Activated naive CD4-positive, alpha-beta T cell treated with Interleukin-2 at 50 U/mL for 16 hours (primary cell): ENCODE data around the gene OTOS.

Experiments used
- DNase-seq: peaks from one replicate; pipeline ENCODE4 v3.0.0-alpha.2; 2020

OTOS gene

DNA sequence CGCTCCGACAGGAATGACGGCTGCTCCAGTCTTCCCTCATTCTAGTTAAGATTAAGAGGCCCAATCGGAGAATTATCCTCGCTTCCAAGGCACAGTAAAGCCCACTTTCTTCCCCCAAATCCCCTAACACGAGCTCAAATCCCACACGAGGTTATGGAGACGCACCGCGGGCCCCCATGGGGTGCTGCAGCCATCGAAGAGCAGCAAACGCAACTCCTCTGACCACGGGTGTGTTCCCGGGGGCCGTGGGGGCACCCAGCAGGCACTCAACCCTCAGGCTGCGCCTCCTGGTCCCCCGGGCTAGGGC, 4.8 kb downstream of the OTOS start:
- DNase-seq = no peak

DNA sequence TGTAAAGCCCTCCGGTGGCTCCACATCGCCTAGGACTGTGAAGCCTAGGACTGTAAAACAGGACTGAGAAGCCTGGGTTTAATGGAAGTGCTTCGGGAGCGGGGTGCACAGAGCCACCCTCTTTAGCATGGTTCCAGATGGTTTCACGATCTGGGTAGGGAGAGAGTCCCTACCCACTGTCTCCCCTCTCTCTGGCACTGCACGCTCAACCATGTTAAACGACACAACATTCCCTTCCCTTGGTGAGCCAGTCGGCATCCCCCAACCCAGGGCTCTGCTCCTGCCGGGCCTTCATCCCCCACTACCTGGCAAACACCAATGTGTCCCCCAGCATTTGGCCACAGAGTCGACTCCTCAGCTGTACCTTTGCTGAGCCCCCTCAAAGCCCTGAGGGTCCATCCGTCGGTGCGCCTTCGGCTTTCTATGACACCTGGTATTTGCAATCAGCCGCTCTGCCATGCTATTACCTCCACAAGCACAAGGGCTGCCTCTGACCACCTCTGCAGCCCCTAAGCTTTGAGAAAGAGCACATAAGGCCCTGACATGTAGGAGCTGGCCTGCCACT, 5.4 kb downstream of the OTOS start:
- DNase-seq = no peak

DNA sequence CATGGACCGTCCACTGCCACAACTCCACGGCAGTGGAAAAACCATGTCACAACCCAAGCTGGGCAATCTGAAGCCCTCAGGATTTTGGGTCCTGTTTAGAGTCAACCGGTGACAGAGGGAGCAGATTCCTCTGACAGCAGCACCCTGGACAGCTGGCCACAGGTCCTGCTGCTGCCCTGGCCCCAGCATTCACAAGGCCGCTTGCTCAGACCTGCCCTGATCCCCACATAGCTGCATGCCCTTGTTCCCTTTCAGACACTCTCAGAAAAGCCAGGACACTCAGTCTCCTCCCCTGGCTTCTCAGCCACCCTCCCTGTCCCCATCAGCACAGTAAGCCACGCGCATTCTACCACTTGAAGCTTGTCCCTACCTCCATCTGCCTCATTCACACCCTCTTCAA, 6.0 kb downstream of the OTOS start:
- no peak for DNase-seq

DNA sequence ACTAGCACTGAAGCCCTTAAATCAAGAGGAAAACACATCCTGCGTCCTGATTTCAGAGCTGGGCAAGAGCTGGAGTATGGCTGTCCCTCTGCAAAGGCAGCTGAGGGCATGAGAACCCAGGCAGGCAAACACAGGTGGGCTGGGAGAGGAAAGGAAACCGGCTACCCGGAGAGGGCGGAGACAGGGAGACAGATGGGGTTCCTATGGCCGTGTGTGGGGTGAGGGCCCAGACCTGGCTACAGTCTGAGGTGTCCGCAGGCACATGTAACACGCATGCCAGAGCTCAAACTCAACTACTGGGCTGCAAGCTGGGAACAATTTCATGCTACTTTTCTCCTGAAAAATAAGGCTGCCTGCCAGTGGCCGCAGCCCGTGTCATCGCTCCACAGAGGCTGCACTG, 7.1 kb downstream of the OTOS start:
- no peak for DNase-seq

DNA sequence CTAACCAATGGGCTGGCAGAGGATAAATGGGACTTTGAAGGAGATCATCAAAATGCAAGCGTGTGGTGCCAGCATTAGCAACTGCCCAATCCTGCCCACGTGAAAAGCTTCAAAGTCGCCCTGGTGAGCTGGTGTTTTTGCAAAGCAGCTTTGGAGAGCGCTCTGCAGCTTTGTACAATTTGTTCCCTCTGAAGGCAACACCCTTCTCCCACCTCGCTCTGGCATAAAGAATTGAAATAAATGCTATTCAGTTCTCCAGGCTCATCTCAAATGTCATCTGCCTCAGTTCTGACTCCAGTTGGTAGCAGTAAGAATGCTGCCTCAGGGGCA, 7.8 kb downstream of the OTOS start:
- no peak for DNase-seq

DNA sequence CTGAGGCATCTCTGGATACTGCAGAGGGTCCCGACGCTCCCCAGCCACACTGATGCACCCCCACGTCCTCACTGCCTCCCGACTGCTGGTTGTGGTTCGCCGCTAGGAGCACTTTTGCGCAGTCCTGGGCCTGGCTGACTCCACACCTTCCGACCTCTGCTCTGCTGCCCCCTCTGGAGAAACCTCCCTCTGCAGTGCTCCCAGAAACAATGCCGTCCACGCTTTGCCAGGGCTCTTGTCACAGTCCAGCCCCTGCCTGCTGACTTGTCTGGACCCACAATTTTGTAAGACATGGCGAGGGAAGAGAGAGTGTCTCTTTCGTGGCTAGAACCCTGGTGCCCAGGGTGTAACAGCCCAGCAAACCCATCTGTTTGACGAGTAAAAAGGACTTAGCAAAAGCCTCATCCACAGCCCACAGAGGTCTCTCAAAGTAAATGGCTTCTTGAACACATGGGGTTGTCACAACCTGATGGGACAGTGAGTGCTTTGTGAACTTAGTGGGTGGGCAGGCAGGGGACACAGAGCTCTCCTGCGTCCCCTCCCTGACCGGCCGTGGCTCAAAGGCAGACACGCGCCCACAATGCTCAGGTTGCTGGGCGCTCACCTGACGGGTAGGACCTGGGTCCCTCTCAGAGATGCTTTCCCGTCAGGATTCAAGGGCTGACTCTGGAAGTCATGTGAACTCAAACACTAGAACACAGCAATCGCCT, 8.4 kb downstream of the OTOS start:
- no peak for DNase-seq

DNA sequence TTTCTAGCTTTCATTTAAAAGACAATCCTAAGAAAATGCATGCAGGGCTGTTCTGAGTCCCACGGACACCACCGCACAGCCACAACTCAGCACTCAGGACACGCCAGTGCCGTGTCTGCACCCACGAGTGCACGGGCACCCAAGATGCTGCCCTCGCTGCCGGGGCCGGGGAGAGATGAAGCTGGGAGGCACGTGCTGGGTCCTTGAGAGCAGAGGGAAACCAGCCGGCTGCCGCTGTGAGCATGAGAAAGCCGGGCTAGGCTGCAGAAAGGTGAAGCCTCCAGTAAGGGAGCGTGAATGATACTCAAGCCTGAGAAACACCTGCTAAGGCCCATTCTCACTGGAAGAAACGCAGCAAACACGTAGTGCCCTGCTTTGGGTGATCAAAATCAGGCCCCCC, 9.2 kb downstream of the OTOS start:
- no peak for DNase-seq

DNA sequence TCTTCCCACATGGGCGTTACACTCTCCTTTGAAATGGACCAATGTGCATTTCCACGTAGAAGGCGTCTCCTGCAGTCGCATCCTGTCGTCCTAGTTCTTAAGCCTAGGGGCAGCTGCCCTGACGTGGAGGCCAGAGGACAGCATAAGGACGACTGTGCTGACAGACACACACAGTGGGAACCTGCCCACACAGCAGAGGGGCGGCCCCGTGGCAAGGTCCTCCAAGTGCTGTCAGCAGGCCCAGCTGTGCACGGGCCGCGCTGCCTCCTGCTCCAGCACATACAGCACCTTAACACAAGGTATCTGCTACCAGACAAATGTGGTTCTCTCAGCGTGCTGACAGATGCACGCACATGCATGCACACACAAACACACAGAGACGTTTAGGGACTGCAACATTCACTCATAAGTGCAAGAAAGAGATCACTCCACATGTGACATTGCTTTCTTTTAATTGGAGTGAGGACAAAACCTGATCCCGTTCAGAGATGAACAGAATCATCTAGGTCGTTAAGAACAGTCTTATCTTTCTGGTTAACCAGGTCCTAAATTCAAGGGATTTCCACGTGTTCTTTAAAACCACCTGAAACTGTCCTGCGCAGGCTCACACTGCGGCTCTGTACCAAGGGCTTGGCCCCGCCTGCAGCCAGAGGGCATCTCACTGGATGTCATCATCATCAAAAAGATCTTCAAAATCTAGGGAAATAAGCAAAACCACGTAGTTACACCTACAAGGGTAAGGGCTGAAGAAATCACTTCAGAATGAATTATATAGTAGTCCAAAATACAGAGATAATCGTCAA, 9.9 kb downstream of the OTOS start:
- peak; percentile 0 for DNase-seq

DNA sequence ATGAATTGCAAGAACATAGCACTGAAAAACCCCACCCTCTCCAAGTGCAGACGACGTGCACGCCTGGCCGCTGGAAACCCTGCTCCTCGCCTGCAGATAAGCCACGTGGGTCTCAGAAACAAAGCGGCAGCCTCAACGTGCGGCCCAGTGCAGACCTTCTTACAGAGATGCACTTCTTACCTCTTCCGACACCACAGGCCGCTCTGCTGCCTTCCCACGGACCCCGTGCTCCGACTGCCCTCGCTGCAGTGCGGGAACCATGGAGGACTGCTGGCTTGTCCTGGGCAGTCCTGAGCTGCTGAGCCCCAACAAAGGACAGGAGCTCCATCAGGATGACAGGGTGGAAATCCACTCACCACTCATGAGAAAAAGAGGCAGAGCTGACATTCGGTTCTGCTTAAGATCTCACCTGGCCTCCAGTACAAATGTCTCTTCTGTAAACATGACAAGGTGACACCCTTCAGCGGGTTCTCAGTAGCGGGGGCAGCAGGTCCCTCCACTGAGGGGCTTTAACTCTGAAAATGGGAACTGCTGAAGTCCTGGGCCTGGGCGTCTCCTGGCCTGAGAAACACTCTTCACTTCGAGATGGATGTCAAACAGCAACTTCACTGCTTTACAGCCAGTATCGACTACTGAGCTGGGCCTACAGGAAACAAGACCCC, 10.6 kb downstream of the OTOS start:
- peak; percentile 0 for DNase-seq

DNA sequence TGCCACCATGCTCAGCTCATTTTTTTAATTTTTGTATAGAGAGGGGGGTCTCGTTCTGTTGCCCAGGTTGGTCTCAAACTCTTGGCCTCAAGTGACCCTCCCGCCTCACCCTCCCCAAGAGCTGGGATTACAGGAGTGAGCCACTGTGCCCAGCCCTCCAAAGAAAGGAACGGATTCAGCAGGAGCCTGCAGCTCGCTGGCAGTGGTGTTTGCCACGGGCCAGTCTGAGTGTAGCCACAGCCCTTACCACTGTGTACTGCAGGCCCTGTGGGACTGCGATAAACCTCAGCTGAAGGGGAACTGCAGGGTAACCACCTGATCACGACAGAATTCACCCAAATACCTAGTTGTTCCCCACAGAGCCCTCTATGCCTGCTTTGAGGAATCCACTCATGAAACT, 11.1 kb downstream of the OTOS start:
- DNase-seq = no peak

DNA sequence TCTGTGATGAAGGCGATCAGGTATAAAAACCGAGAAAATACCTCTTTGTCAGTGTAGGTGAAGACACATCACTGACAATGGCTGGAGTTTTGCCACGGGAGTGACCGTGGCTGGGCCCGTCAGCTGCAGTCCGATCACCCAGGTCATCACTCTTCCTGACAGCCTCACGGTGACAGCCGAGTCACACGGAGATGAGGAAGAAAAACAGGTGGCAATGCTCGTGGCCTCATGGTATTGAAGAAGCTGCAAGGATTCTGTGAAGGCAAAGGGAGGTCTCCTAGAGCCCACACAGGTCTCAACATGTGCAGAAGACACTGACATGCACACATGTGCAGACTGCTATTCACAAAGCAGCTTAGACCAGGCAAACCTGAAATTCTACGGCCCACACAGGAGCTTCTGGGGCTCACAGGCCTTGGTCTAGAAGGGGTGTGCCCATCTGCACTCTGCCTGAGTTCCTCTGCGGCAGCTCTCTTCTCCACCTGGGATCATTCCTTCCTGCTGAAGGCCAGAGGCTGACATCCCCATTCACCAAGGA, 11.8 kb downstream of the OTOS start:
- no peak for DNase-seq

DNA sequence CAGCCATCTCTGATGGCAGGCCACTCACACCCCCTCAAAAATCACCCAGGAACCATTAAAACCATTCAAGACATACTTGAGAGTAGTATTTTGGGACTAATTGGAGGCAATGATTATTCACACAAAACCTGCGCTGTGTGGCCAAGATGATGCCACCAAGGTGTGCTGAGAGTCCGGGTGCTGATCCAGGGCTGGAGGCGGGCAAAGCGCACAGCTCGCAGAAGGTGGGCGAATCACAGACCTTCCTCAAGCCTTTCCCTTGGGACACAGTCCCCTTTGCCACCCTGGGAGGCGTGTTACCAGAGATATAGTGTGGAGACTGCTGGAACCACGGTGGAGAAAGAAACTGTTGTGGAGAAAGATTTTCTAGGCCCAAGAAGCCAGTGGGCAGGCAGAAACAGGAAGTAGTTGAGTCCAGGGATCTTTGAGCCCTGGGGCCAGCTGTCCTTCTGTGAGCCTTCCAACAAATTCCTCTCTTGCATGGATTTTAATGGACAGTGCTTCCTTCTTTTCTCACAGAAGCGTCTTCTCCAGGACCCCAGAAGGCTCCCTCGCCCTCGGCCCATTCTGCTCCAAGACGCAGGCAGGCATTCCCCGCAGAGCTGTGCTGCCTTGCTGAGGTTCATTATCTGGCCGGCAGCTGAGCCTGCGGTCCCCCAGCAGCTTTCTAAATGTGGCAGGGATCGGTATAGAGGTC, 12.4 kb downstream of the OTOS start:
- DNase-seq = peak; percentile 0

DNA sequence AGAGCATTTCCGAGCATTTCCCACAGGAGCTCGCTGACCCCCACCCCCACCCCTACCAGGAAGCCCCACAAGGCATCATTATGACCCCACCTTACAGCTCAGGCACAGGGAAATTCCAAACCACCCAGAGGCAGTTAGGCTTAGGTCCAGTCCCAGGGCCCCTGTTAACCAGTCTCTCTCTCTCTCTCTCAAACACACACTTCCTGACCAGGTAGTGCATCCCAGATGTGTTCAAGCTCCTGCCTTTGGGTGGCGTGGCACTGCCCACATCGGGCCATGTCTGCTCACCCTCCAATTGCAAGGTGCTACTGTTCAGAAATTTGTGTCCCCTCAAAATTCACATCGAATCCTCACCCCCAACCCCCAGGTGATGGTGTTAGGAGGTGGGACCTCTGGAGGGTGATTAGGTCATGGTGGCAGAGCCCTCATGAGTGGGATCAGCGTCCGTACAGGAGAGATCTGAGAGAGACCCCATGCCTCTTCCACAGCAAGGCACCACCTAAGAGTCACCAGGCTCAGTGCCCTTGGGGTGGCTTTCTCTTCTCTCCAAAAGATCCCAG, 13.2 kb downstream of the OTOS start:
- DNase-seq = peak; percentile 0

DNA sequence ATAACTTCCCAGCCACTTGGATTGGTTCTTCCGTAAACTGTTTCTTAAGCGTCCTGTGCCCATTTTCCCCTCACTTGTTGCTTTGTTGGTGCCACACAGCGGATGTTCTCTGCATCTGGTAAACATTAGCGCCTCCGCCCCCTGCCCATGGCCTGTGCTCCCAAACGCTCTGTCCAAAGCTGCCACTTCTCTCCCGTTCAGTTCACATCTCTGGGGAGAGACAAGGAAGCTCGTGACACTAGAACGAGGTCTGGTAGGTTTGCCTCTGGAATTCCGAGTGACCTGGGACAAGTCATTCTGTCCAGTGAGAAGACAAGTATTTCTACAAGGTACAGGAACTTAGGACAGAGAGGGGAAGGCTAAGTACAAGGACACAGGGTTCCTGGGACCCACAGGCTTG, 13.7 kb downstream of the OTOS start:
- DNase-seq = no peak

DNA sequence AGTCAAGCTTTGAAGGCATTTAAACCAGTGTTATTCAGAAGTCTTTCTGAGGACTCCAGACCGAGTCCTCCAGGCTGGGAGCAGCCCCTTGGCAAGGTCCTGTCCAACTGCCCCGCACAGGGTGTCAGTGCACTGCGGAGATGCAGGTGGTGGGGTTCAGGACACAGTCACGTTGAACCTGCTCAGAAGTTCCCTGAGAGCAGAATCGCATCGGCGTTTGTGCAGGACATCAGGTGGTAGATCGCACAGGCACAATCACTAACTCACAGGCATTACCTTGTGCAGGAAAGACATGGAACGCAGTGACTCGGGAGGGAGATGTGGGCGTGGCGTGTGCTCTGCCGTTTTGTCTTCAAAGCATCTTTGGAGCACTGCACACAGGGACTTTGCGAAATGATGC, 14.7 kb downstream of the OTOS start:
- DNase-seq = peak; percentile 1

DNA sequence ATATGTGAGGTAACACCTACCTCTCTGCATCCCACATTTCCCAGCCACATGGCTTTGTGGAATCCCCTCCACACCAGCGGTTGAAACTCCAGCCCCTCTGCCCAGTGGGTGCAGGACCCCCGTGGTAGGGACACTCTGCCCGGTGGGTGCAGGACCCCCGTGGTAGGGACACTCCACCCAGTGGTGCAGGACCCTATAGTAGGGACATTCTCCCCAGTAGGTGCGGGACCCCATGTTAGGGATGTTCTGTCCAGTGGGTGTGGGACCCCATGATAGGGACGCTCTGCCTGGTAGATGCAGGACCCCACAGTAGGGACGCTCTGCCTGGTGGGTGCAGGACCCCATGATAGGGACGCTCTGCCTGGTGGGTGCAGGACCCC, 15.8 kb downstream of the OTOS start:
- DNase-seq = no peak

DNA sequence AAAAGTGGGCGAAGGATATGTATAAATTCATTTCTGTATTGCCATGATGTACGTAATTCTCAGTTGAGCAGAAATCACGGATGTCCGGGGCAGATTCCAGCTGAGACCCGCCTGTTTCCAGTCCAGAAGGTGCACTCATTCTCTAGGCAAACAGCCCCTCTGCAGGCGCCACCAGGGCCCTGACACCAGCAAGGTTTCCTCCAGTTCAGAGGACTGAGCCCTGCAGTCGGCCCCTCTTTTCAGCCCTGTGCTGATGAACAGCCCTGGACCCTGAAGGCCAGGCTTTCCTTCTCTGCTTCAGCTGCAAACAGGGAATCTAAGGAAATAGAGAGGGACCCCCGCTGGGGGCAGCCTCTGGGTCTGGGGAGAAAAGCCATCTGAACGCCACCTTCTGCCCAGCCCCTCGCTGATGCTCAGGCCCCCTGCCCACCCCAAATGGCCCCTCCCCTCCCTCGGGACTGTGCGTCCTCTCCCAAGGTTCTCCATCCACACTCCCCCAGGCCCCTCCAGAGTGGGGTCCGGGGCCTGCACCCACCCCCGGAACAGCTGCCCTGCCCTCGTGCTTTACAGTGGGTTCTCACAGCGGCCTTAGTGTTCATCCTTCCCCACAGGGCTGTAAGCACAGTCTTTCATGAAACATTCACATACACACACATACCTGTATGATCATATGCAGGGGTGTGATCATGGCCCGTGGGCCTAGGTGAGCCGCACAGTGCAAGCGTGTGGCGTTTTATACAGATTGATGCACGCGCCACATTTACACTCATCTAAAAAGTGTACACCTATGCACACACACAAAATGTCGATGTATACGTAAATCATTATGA, 16.4 kb downstream of the OTOS start:
- DNase-seq = no peak

DNA sequence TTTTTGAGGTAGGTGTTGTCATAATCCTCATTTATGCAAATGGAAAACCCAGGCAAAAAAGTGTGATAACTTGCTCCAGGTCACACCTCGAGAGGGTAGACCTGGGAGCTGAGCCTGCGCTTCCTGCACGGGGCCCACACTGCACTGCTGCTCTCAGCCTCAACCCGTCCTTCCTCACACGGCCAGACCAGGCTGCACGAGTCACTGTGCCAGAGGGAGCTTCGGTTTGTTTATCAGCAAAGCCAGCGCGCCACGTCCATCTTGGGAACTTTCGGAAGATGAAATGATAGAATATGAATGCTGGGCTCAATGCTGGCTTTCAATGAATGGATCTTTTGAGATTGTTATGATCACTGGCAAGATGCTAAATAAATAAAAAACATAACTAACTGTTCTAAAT, 18.8 kb downstream of the OTOS start:
- DNase-seq = no peak

DNA sequence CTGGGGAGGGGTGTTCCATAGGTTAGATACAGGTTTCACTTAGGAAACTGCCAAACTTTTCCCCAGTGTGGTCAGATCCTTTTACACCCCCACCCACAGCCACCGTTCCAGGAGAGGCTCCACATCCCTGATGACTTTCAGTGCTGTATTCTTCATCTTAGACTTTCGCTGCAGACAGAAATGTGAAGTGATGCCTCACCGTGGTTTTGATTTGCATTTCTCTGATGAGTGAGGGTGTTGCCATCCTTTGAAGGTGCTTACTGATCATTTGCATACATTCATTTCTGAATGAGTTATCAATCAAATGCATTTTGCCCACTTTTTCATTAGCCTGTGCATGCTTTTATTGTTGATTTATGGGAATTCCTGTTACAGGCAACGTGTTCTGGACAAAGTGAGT, 19.3 kb downstream of the OTOS start:
- no peak for DNase-seq

DNA sequence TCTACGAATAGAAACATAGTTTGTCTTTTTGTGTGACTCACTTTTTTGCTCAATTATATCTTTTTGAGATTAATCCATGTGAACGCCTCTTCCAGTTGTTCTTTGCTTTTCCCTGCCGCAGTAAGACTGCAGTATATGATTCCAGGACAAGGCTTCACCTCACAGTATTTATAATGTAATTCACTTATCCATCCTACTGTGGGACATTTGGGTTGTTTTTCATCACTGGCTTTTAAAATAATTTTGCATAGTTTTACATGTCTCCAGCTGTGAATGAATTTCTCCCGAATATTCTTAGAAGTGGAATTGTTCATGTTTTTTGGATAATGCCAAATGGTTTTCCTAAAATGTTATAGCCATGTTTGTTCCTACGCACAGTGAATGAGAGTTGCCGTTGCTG, 26.2 kb downstream of the OTOS start:
- DNase-seq = no peak

DNA sequence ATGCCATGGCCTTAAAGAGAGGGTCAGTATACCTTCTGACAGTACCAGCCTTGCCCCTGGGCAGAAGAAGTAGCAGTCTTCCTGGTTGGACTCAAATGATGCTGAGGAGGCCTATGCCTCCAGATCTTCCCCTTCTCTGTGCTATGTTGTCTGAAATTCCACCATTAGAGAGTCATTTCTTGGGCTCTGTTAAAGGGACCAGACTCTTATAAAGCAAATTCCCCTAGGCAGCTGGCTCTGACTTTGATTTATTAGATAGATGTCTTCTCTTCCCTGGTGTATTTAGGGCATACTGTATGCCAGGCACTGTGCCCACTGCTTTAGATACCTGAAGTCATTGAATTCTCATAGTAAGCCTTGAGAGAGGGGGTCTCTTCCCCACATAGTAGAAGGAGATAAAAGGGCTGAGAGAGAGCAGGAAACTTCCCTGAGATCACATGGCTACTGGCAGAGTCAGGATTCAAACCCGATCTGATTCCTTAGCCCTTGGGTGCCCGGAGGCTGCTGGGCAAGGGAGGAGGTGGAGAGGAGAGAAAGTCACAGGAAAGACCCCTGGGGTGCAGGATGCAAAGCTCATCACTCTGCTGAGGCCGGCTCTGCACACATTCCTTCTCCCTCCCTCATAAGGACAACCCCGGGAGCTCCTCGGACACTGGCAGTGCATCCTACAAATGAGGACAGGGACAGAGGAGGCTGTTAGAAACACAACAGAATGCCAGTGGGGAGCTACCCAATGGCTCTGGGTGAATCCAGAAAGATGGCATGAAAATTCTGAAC, 27.4 kb downstream of the OTOS start:
- DNase-seq = no peak
